Panc1 (cell line): ENCODE results near the gene IER3. TPM values are rescaled to one million over a fixed set of nuclear protein-coding genes. Genes with fewer than 3 reads are reported as not detected.
A peak's percentile ranks its signal among the peaks of the same experiment; 100 is the strongest.

ENCODE experiments used
- ATAC-seq: fragments of 200-7000 bp; cut with Tn5 transposase; 2 replicates; pipeline ENCODE4 v1.9.1; 2020; ENCODE audit warnings: mild to moderate bottlenecking, moderate library complexity
- BruUV-seq: library from RNA; stranded (reverse); fragments of 400-500 nt; replicated peaks from 2 replicates; lab custom pipeline; 2021; lab: Mats Ljungman, UMichigan
- CTCF ChIA-PET: fragments of 300-600 bp; sonication (Branson Sonifier 250); formaldehyde crosslinking; loops from one replicate; lab custom pipeline; 2022; ENCODE audit warnings: antibody characterized with exemption; lab: Charles Lee
- POLR2A ChIA-PET: fragments of 300-600 bp; sonication (Branson Sonifier 250); formaldehyde crosslinking; loops from one replicate; lab custom pipeline; 2022; ENCODE audit warnings: antibody characterized with exemption; lab: Charles Lee
- DNase-seq: peaks from one replicate; pipeline ENCODE4 v3.0.0-alpha.2; 2010; ENCODE audit warnings: low read depth, low spot score
- H3K27ac ChIP-seq: 2 replicates; pipeline ENCODE4 v1.5.1; 2011; ENCODE audit warnings: mild to moderate bottlenecking, low read length, inconsistent platforms
- H3K27me3 ChIP-seq: fragments of 200-500 bp; sonication (Bioruptor generic); 2 replicates; pipeline ENCODE4 v1.6.0; 2014; ENCODE audit warnings: low read length, inconsistent platforms; ENCODE audit not compliant: control insufficient read depth, insufficient read depth
- H3K36me3 ChIP-seq: fragments of 200-500 bp; sonication (Bioruptor generic); 2 replicates; pipeline ENCODE4 v1.5.1; 2014; ENCODE audit warnings: inconsistent platforms, mild to moderate bottlenecking, low read length, moderate library complexity; ENCODE audit not compliant: control insufficient read depth, insufficient read depth
- H3K4me1 ChIP-seq: 2 replicates; pipeline ENCODE4 v1.5.1; 2011; ENCODE audit warnings: inconsistent platforms, mild to moderate bottlenecking, low read length, moderate library complexity; ENCODE audit not compliant: control insufficient read depth, insufficient read depth
- H3K4me3 ChIP-seq, 2 experiments: 2 replicates each; pipeline ENCODE4 v1.5.1; 2011 to 2012; ENCODE audit warnings: low read depth in 2 of 2, low read length in 2 of 2, mild to moderate bottlenecking in 2 of 2, inconsistent platforms in 1 of 2, moderate library complexity in 1 of 2
- H3K9me3 ChIP-seq: fragments of 200-500 bp; sonication (Bioruptor generic); 2 replicates; pipeline ENCODE4 v1.5.1; 2014; ENCODE audit warnings: low read depth, mild to moderate bottlenecking, inconsistent platforms, low read length, moderate library complexity; ENCODE audit not compliant: control insufficient read depth, insufficient read depth
- POLR2AphosphoS5 ChIP-seq: IDR thresholded peaks from 2 replicates; pipeline ENCODE4 v1.6.1; 2012; ENCODE audit warnings: mild to moderate bottlenecking, low read depth, low read length, moderate library complexity
- SIN3A ChIP-seq: IDR thresholded peaks from 2 replicates; pipeline ENCODE4 v1.6.1; 2012; ENCODE audit warnings: low read depth, mild to moderate bottlenecking, low read length, moderate library complexity, borderline replicate concordance; ENCODE audit not compliant: insufficient read depth
- TCF7L2 ChIP-seq: IDR thresholded peaks from 2 replicates; pipeline ENCODE4 v1.6.1; 2011; ENCODE audit warnings: mild to moderate bottlenecking, low read depth, low read length, inconsistent platforms
- in situ Hi-C: cut with HindIII; loops from 2 replicates; pipeline ENCODE4 v1.10.0; 2016; ENCODE audit warnings: low sequenced_read_pairs, low pct_unique_long_range_greater_than_20kb
- intact Hi-C: fragments of 100-400 bp; cut with micrococcal nuclease; formaldehyde crosslinking; loops from one replicate; pipeline ENCODE4 v1.10.0; 2022; ENCODE audit not compliant: unreplicated experiment
- total RNA-seq: library from RNA; stranded (reverse); gene quantifications from one replicate; pipeline ENCODE4 v1.2.1, GENCODE V29; 2021; ENCODE audit not compliant: unreplicated experiment
- TF ChIP-seq, protein P1 (sequence below), 2 experiments: IDR thresholded peaks; 2 replicates each; pipeline ENCODE4 v1.6.1; 2011 to 2012; ENCODE audit warnings: low read depth in 2 of 2, control low read depth in 1 of 2, low read length in 1 of 2, mild to moderate bottlenecking in 1 of 2, moderate library complexity in 1 of 2; ENCODE audit not compliant: insufficient read depth in 1 of 2
- TF ChIP-seq, protein P2 (sequence below): fragments of 450-650 bp; IDR thresholded peaks from 2 replicates; pipeline ENCODE4 v1.5.1; 2017; ENCODE audit warnings: mild to moderate bottlenecking

The IER3 gene
- total RNA-seq, 1 experiment from 2014 or later, result 106 TPM

DNA sequence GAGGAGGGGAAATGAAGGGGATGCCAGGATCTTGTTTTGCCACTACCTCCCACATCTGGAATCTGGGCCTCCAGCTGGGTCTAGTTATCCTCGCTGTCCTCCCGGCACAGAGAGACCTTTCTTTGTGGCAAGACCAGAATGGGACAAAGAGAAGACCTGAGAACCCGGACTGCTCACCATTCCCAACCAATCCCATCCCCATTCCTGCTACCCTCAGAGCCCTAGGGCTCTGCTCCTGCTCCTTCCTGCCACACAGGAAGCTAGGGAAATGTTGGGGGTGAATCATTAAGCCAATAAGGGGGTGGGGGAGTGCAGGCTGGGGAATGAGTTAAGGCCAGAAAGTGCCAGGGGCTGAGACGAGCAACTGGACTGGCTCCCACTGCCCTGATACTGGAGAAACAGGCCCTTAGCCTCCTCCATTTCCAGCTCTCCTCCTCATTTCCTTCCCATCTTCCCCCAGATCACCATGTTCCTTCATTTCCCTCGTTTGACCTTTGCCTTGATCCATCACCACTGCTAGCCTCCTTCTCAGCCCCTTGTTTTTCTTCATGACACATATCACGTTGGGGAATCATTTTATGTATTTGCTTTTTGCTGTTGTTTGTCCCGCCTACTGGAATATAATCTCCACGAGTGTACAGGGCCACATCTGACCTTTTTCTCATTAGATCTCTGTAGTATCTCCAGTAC lies 4.6 kb upstream of the IER3 start:
- ChIA-PET CTCF (interaction anchor here (0.6 kb wide), 2 partner anchors 14 to 204 kb away, joined by 5 to 7 read pairs; no protein-coding TSS in a partner anchor), POLR2A (no interaction called here)
- Histone ChIP-seq H3K9me3 (no peaks in the 10 kb centered on the region), H3K36me3 (no peaks in the 10 kb centered on the region), H3K4me1 (peaks cover 65% of the 10 kb centered on the region), H3K27me3 (no peaks in the 10 kb centered on the region), H3K27ac (peak overlapping the region; percentile 91), H3K4me3 (no peak overlapping the region)
- intact Hi-C loops (no loop called here), in situ Hi-C loops (no loop called here)
- no peak for DNase-seq
- ATAC-seq, result peak; percentile 36
- no TSS peak for BruUV-seq
- no peak for TF ChIP-seq POLR2AphosphoS5
- no peak for TF ChIP-seq TCF7L2
- TF ChIP-seq, protein P1, sequence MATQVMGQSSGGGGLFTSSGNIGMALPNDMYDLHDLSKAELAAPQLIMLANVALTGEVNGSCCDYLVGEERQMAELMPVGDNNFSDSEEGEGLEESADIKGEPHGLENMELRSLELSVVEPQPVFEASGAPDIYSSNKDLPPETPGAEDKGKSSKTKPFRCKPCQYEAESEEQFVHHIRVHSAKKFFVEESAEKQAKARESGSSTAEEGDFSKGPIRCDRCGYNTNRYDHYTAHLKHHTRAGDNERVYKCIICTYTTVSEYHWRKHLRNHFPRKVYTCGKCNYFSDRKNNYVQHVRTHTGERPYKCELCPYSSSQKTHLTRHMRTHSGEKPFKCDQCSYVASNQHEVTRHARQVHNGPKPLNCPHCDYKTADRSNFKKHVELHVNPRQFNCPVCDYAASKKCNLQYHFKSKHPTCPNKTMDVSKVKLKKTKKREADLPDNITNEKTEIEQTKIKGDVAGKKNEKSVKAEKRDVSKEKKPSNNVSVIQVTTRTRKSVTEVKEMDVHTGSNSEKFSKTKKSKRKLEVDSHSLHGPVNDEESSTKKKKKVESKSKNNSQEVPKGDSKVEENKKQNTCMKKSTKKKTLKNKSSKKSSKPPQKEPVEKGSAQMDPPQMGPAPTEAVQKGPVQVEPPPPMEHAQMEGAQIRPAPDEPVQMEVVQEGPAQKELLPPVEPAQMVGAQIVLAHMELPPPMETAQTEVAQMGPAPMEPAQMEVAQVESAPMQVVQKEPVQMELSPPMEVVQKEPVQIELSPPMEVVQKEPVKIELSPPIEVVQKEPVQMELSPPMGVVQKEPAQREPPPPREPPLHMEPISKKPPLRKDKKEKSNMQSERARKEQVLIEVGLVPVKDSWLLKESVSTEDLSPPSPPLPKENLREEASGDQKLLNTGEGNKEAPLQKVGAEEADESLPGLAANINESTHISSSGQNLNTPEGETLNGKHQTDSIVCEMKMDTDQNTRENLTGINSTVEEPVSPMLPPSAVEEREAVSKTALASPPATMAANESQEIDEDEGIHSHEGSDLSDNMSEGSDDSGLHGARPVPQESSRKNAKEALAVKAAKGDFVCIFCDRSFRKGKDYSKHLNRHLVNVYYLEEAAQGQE (IDR thresholded peaks at IDR 0.05; ENCODE audit: insufficient read depth in 1 of 2, low read depth in 2 of 2, low read length in 1 of 2), result no peak
- TF ChIP-seq, protein P2, sequence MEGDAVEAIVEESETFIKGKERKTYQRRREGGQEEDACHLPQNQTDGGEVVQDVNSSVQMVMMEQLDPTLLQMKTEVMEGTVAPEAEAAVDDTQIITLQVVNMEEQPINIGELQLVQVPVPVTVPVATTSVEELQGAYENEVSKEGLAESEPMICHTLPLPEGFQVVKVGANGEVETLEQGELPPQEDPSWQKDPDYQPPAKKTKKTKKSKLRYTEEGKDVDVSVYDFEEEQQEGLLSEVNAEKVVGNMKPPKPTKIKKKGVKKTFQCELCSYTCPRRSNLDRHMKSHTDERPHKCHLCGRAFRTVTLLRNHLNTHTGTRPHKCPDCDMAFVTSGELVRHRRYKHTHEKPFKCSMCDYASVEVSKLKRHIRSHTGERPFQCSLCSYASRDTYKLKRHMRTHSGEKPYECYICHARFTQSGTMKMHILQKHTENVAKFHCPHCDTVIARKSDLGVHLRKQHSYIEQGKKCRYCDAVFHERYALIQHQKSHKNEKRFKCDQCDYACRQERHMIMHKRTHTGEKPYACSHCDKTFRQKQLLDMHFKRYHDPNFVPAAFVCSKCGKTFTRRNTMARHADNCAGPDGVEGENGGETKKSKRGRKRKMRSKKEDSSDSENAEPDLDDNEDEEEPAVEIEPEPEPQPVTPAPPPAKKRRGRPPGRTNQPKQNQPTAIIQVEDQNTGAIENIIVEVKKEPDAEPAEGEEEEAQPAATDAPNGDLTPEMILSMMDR, result no peak
- TF ChIP-seq SIN3A, result no peak

DNA sequence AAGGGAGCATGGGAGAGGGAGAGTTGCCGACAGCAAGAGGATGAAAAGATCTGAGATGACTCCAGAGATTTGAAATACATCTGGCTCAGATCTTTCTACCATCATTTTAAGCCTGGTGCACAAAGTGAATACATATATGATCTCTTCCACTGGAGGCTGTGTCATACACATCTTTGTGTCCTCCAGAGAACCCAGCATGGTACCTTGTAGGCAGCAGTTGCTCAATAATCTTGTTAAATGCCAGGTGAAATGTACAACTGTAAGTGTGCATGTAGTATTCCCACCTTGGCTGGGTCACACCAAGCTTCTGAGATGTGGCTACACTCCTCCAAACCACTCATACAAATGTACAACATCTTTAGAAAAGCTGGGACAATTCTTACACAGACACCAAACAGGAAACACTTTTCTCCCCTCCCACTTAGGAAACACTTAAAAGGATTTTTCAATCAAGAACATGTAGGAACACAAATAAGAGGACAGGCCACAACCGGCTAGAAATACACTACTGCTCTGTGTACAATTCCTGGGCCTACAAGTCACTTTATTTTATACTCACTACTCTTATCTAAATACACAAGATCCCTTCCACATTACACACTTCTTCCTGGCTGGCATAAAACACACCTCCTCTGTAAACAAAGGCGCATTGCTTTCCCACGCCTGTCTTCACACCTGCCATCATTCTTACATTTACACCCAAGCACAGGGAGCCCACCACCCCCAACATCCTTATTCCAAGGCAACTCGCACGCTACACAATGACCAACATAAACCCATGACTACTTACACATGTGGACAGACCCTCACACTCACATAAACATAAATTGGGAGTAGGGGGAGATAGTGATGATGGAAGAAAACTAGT lies 3.8 kb upstream of the IER3 start:
- Histone ChIP-seq H3K4me1 (peaks cover 63% of the 10 kb centered on the region), H3K27me3 (no peaks in the 10 kb centered on the region), H3K9me3 (no peaks in the 10 kb centered on the region), H3K36me3 (peaks cover 6% of the 10 kb centered on the region; the same call in 1 of the 2 replicates), H3K27ac (peak overlapping the region; percentile 91), H3K4me3 (no peak overlapping the region)
- DNase-seq (no peak), ATAC-seq (no peak)
- in situ Hi-C loops, result no loop called here
- intact Hi-C loops, result no loop called here
- ChIA-PET CTCF (interaction anchor here (0.6 kb wide), 1 partner anchor 203 kb away, joined by 5 read pairs; no protein-coding TSS in a partner anchor), POLR2A (no interaction called here)
- BruUV-seq, result no TSS peak
- no peak for TF ChIP-seq POLR2AphosphoS5
- no peak for TF ChIP-seq SIN3A
- TF ChIP-seq, protein P1 (IDR thresholded peaks at IDR 0.05; ENCODE audit: insufficient read depth in 1 of 2, low read depth in 2 of 2, low read length in 1 of 2), result no peak
- no peak for TF ChIP-seq TCF7L2
- TF ChIP-seq, protein P2, result no peak
